Mesothelial cell of epicardium (in vitro differentiated cells): Measurements from ENCODE around the gene GABRD. TPM values are rescaled to one million over a fixed set of nuclear protein-coding genes. Genes with fewer than 3 reads are reported as not detected.

Source experiments
- DNase-seq, 2 experiments: peaks; one replicate each; pipeline ENCODE4 v3.0.0; 2021; ENCODE audit warnings: low spot score in 2 of 2; ENCODE audit not compliant: unreplicated experiment in 2 of 2
- H3K27ac Mint-ChIP-seq: 2 replicates; pipeline ENCODE4 v1.8.0; 2021; ENCODE audit warnings: mixed read lengths
- H3K27me3 Mint-ChIP-seq: 2 replicates; pipeline ENCODE4 v1.8.0; 2021; ENCODE audit warnings: low read depth, mixed read lengths
- H3K36me3 Mint-ChIP-seq: 2 replicates; pipeline ENCODE4 v1.8.0; 2021; ENCODE audit warnings: mixed read lengths
- H3K4me1 Mint-ChIP-seq: 2 replicates; pipeline ENCODE4 v1.8.0; 2021; ENCODE audit warnings: mixed read lengths
- H3K4me3 Mint-ChIP-seq: 2 replicates; pipeline ENCODE4 v1.8.0; 2021; ENCODE audit warnings: mild to moderate bottlenecking, moderate library complexity, mixed read lengths
- H3K9me3 Mint-ChIP-seq: 2 replicates; pipeline ENCODE4 v1.8.0; 2021; ENCODE audit warnings: mixed read lengths
- CTCF ChIP-seq: fragments of 200-600 bp; sonication (generic); IDR thresholded peaks from one replicate; pipeline ENCODE4 v1.5.0; 2021; ENCODE audit warnings: antibody characterized with exemption; ENCODE audit not compliant: unreplicated experiment
- total RNA-seq: library from RNA; stranded (reverse); gene quantifications from 3 replicates; pipeline ENCODE4 v1.2.1, GENCODE V29; 2021

Gene GABRD
- total RNA-seq, 1 donor from 2014 or later, result 0.09 TPM

- Mint-ChIP-seq H3K4me1 (peaks cover 8% of the 10 kb centered on the region), H3K27me3 (no peaks in the 10 kb centered on the region), H3K36me3 (peaks cover 29% of the 10 kb centered on the region), H3K27ac (no peak overlapping the region), H3K4me3 (no peak overlapping the region), H3K9me3 (peaks cover 18% of the 10 kb centered on the region)
- no peak for DNase-seq
- TF ChIP-seq CTCF, result no peak
These were observed 55.3 kb downstream of the GABRD start for GRCh38 chr1:2074396-2074795.

DNA sequence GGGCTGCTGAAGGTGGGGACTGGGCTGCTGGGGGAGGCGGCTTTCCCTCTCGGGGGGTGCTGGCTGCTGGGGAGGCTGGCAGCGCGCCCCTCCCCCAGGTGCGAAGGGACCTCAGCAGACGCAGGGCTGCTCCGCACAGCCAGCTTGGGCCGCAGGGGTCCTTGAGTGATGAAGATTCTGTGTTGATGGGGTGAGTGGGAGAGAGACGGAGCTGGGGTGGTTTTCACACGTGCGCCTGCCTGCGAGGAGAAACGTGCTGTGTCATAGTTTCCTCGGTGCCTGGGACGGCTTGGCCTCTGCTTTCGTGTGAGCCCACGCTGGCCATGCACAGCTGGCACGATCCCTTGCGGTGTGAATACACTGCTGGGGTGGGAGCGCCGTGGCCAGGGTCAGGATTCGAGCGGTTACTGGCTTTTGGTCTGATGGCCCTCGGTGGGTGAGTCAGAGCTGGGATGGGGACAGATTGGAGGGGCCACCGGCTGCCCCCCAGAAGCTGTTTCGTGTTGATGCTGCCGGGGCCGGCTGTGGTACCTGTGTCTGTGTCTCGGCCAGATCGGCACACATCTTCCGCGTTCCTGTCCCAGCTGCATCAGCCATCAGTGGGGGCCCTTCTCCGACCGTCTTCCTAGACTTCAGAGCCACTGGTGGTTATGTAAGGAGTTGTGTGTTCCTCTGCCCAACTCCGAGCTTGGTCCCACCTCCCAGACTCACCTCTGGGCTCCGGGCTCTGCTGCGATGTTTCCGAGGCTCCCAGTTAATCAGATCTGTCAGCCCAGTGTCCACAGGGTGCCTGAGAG lies 56.0 kb downstream of the GABRD start:
- H3K27ac Mint-ChIP-seq, result no peak overlapping the region
- H3K4me1 Mint-ChIP-seq, result peaks cover 8% of the 10 kb centered on the region
- TF ChIP-seq CTCF, result no peak
- H3K4me3 Mint-ChIP-seq, result no peak overlapping the region
- H3K36me3 Mint-ChIP-seq, result peaks cover 35% of the 10 kb centered on the region
- no peak for DNase-seq
- no peaks in the 10 kb centered on the region for H3K27me3 Mint-ChIP-seq
- peaks cover 18% of the 10 kb centered on the region for H3K9me3 Mint-ChIP-seq

- no peak overlapping the region for H3K27ac Mint-ChIP-seq
- no peak overlapping the region for H3K4me3 Mint-ChIP-seq
- TF ChIP-seq CTCF, result no peak
- H3K9me3 Mint-ChIP-seq, result peaks cover 21% of the 10 kb centered on the region
- H3K27me3 Mint-ChIP-seq, result no peaks in the 10 kb centered on the region
- DNase-seq, result no peak
- peaks cover 7% of the 10 kb centered on the region for H3K4me1 Mint-ChIP-seq
- peaks cover 47% of the 10 kb centered on the region for H3K36me3 Mint-ChIP-seq
These were observed 57.7 kb downstream of the GABRD start for GRCh38 chr1:2076826-2077225.

GRCh38 chr1:2078170-2078569 lies 59.0 kb downstream of the GABRD start:
- Mint-ChIP-seq H3K4me3 (no peak overlapping the region), H3K4me1 (no peaks in the 10 kb centered on the region), H3K27me3 (no peaks in the 10 kb centered on the region), H3K9me3 (peaks cover 21% of the 10 kb centered on the region), H3K36me3 (peaks cover 53% of the 10 kb centered on the region), H3K27ac (no peak overlapping the region)
- no peak for DNase-seq
- TF ChIP-seq CTCF, result no peak

- no peak for DNase-seq
- Mint-ChIP-seq H3K9me3 (peaks cover 21% of the 10 kb centered on the region), H3K4me3 (no peak overlapping the region), H3K4me1 (no peaks in the 10 kb centered on the region), H3K27me3 (no peaks in the 10 kb centered on the region), H3K27ac (no peak overlapping the region), H3K36me3 (peaks cover 52% of the 10 kb centered on the region)
- no peak for TF ChIP-seq CTCF
These were observed 60.4 kb downstream of the GABRD start for GRCh38 chr1:2079396-2080085.
